HepG2 (cell line): ENCODE results near the gene HSPA1L. TPM values are rescaled to one million over a fixed set of nuclear protein-coding genes. Genes with fewer than 3 reads are reported as not detected.

Experiments
- ARNTL ChIP-seq: sonication (generic); formaldehyde crosslinking; IDR thresholded peaks from 2 replicates; pipeline ENCODE4 v1.4.0; 2020; ENCODE audit warnings: mild to moderate bottlenecking, missing genetic modification reagents
- CCDC6 ChIP-seq: sonication (generic); formaldehyde crosslinking; IDR thresholded peaks from 2 replicates; pipeline ENCODE4 v1.8.1; 2022; ENCODE audit warnings: mild to moderate bottlenecking, missing genetic modification reagents, moderate library complexity
- HDAC2 ChIP-seq: sonication (generic); formaldehyde crosslinking; IDR thresholded peaks from 2 replicates; pipeline ENCODE4 v1.4.0; 2020; ENCODE audit warnings: missing genetic modification reagents
- HNF1B ChIP-seq: sonication (generic); formaldehyde crosslinking; IDR thresholded peaks from 2 replicates; pipeline ENCODE4 v1.5.1; 2020; ENCODE audit warnings: mild to moderate bottlenecking, moderate library complexity, missing genetic modification reagents
- KAT7 ChIP-seq: IDR thresholded peaks from 2 replicates; pipeline ENCODE4 v1.6.1; 2018; ENCODE audit warnings: borderline replicate concordance, missing compliant biosample characterization
- KMT2A ChIP-seq: sonication (generic); formaldehyde crosslinking; IDR thresholded peaks from 2 replicates; pipeline ENCODE4 v1.4.0; 2020; ENCODE audit warnings: missing genetic modification reagents
- MAZ ChIP-seq, 2 experiments: sonication (generic) in 1 of 2; formaldehyde crosslinking in 1 of 2; IDR thresholded peaks; 2 replicates each; pipeline versions ENCODE4 v1.5.0 to v1.6.1; 2012 to 2020; ENCODE audit warnings: low read depth in 2 of 2, mild to moderate bottlenecking in 2 of 2, borderline replicate concordance in 1 of 2, improper control_type of control experiment in 1 of 2, low read length in 1 of 2, missing genetic modification reagents in 1 of 2, moderate library complexity in 1 of 2
- MYC ChIP-seq: sonication (generic); formaldehyde crosslinking; IDR thresholded peaks from 2 replicates; pipeline ENCODE4 v1.9.0; 2021; ENCODE audit warnings: missing genetic modification reagents, borderline replicate concordance
- MYNN ChIP-seq: sonication (generic); formaldehyde crosslinking; IDR thresholded peaks from 2 replicates; pipeline ENCODE4 v1.4.0; 2020; ENCODE audit warnings: mild to moderate bottlenecking, low read depth, missing genetic modification reagents
- NFKBIZ ChIP-seq: IDR thresholded peaks from 2 replicates; pipeline ENCODE4 v1.6.1; 2018; ENCODE audit warnings: missing genetic modification reagents, missing compliant biosample characterization
- PITX1 ChIP-seq: sonication (generic); formaldehyde crosslinking; IDR thresholded peaks from 2 replicates; pipeline ENCODE4 v1.5.1; 2020; ENCODE audit warnings: mild to moderate bottlenecking, missing genetic modification reagents
- SKI ChIP-seq: fragments of 450-650 bp; IDR thresholded peaks from one replicate; pipeline ENCODE4 v1.6.1; 2018; ENCODE audit warnings: mild to moderate bottlenecking; ENCODE audit not compliant: partially characterized antibody
- TBL1XR1 ChIP-seq: fragments of 150-350 bp; IDR thresholded peaks from 2 replicates; pipeline ENCODE4 v1.6.1; 2014; ENCODE audit warnings: borderline replicate concordance, low read length; ENCODE audit not compliant: partially characterized antibody
- TFAP4 ChIP-seq: sonication (generic); IDR thresholded peaks from 2 replicates; pipeline ENCODE4 v1.6.1; 2016; ENCODE audit warnings: low read depth, borderline replicate concordance
- THAP11 ChIP-seq: IDR thresholded peaks from 2 replicates; pipeline ENCODE4 v1.6.1; 2016; ENCODE audit warnings: missing biosample characterization, missing genetic modification reagents
- ZBTB37 ChIP-seq: sonication (generic); formaldehyde crosslinking; IDR thresholded peaks from 2 replicates; pipeline ENCODE4 v1.4.0; 2020; ENCODE audit warnings: mild to moderate bottlenecking, missing genetic modification reagents
- ZBTB38 ChIP-seq: sonication (generic); formaldehyde crosslinking; IDR thresholded peaks from 2 replicates; pipeline ENCODE4 v1.5.1; 2020; ENCODE audit warnings: mild to moderate bottlenecking, missing genetic modification reagents
- ZFP91 ChIP-seq: sonication (generic); formaldehyde crosslinking; IDR thresholded peaks from 2 replicates; pipeline ENCODE4 v1.9.0; 2022; ENCODE audit warnings: missing genetic modification reagents, mild to moderate bottlenecking, borderline replicate concordance
- ZNF335 ChIP-seq: sonication (generic); formaldehyde crosslinking; IDR thresholded peaks from 2 replicates; pipeline ENCODE4 v1.4.0; 2020; ENCODE audit warnings: missing genetic modification reagents
- ZNF367 ChIP-seq: sonication (generic); formaldehyde crosslinking; IDR thresholded peaks from 2 replicates; pipeline ENCODE4 v1.4.0; 2020; ENCODE audit warnings: missing genetic modification reagents, borderline replicate concordance
- ZNF441 ChIP-seq: sonication (generic); formaldehyde crosslinking; IDR thresholded peaks from 2 replicates; pipeline ENCODE4 v1.7.0; 2021; ENCODE audit warnings: missing genetic modification reagents, borderline replicate concordance
- ZNF766 ChIP-seq: sonication (generic); formaldehyde crosslinking; IDR thresholded peaks from 2 replicates; pipeline ENCODE4 v1.5.0; 2020; ENCODE audit warnings: missing genetic modification reagents, borderline replicate concordance
- ZSCAN12 ChIP-seq: sonication (generic); formaldehyde crosslinking; IDR thresholded peaks from 2 replicates; pipeline ENCODE4 v1.9.0; 2021; ENCODE audit warnings: mild to moderate bottlenecking, missing genetic modification reagents
- ZSCAN9 ChIP-seq: IDR thresholded peaks from 2 replicates; pipeline ENCODE4 v1.6.1; 2016; ENCODE audit warnings: borderline replicate concordance
- polyA plus RNA-seq, 8 experiments: library from polyadenylated mRNA; depleted of rRNA in 3 of 8; stranded (reverse) in 7 of 8; unstranded in 1 of 8; fragments of >200 nt; fragmentation: Illumina TruSeq in 4 of 8; extraction: Trizol in 4 of 8; gene quantifications; 2 replicates each; pipeline versions ENCODE4 v1.2.1 to v1.2.3, GENCODE V29; 2011 to 2016; ENCODE audit warnings: low read depth in 4 of 8, missing spikeins in 1 of 8, mixed read lengths in 1 of 8; ENCODE audit not compliant: insufficient read depth in 1 of 8
- total RNA-seq, 5 experiments: library from RNA; depleted of rRNA; stranded (reverse); fragments of >200 nt; fragmentation: Illumina TruSeq; extraction: Trizol; gene quantifications; 2 replicates each; pipeline ENCODE4 v1.2.3, GENCODE V29; 2016; ENCODE audit warnings: low read depth in 1 of 5

The HSPA1L gene
- total and polyA plus RNA-seq, 2 of the 13 experiments (the other 11 are each of a cell fraction or from before 2014, with no cell fraction given): 0.55 to 1.0 TPM

- TF ChIP-seq ZFP91 (CRISPR knock-in tag) (peak; percentile 32; the same call in 1 of the 2 replicates), KMT2A (CRISPR knock-in tag) (0 out of 2 replicates have a peak, but pooled peaks have one; percentile 2), MYNN (CRISPR knock-in tag) (0 out of 2 replicates have a peak, but pooled peaks have one; percentile 58), ZBTB37 (0 out of 2 replicates have a peak, but pooled peaks have one; percentile 10), MAZ (IDR thresholded peaks at IDR 0.05; ENCODE audit: borderline replicate concordance, low read depth, low read length) (no peak), MAZ (CRISPR knock-in tag; IDR thresholded peaks at IDR 0.05; ENCODE audit: low read depth) (peak; percentile 70; the same call in 1 of the 2 replicates), ZBTB38 (CRISPR knock-in tag) (peak; percentile 95), ZNF441 (peak; percentile 32; the same call in 1 of the 2 replicates), SKI (peak; percentile 9), THAP11 (CRISPR knock-in tag) (0 out of 2 replicates have a peak, but pooled peaks have one; percentile 20), ZNF766 (CRISPR knock-in tag) (no peak), TFAP4 (0 out of 2 replicates have a peak, but pooled peaks have one; percentile 11), ZNF367 (CRISPR knock-in tag) (no peak), PITX1 (CRISPR knock-in tag) (peak; percentile 36; the same call in 1 of the 2 replicates), HNF1B (peak; percentile 50), KAT7 (CRISPR knock-in tag) (0 out of 2 replicates have a peak, but pooled peaks have one; percentile 48), MYC (CRISPR knock-in tag) (0 out of 2 replicates have a peak, but pooled peaks have one; percentile 7), ZSCAN12 (no peak), NFKBIZ (0 out of 2 replicates have a peak, but pooled peaks have one; percentile 6), HDAC2 (CRISPR knock-in tag) (0 out of 2 replicates have a peak, but pooled peaks have one; percentile 9), ARNTL (CRISPR knock-in tag) (no peak), ZNF335 (CRISPR knock-in tag) (peak; percentile 99), CCDC6 (CRISPR knock-in tag) (no peak), TBL1XR1 (peak; percentile 37), ZSCAN9 (CRISPR knock-in tag) (0 out of 2 replicates have a peak, but pooled peaks have one; percentile 28)
These were observed 6.4 kb upstream of the HSPA1L start (continued) for GRCh38 chr6:31821301-31822035.
